Measurements from ENCODE around the gene STAC.
"Not testable (repeated sequence)": the region's sequence is repeated elsewhere in the genome, so short reads cannot be mapped to it uniquely, and the experiment has no call there.

Gene STAC

GRCh38 chr3:36416599-36416998, 36.3 kb downstream of the STAC start:
- no peak for DNase-seq (ENCODE audit: low spot score)

GRCh38 chr3:36417237-36417636, 36.9 kb downstream of the STAC start:
- no peak for DNase-seq (ENCODE audit: low spot score)

- DNase-seq (ENCODE audit: low spot score), result no peak
Measured at GRCh38 chr3:36418296-36418695, 38.0 kb downstream of the STAC start.

GRCh38 chr3:36428445-36428844, 48.1 kb downstream of the STAC start:
- no peak for DNase-seq (ENCODE audit: low spot score)

- no peak for DNase-seq (ENCODE audit: low spot score)
Measured at GRCh38 chr3:36429986-36430485, 49.7 kb downstream of the STAC start.

GRCh38 chr3:36433511-36433910, 53.2 kb downstream of the STAC start:
- no peak for DNase-seq (ENCODE audit: low spot score)

- DNase-seq (ENCODE audit: low spot score), result no peak
Measured at GRCh38 chr3:36434687-36435426, 54.6 kb downstream of the STAC start.

GRCh38 chr3:36443028-36443686, 62.9 kb downstream of the STAC start:
- no peak for DNase-seq (ENCODE audit: low spot score)

- DNase-seq (ENCODE audit: low spot score), result no peak
Measured at GRCh38 chr3:36444909-36445308, 64.6 kb downstream of the STAC start.

GRCh38 chr3:36446276-36446675, 66.0 kb downstream of the STAC start:
- DNase-seq (ENCODE audit: low spot score), result no peak

GRCh38 chr3:36447061-36447460, 66.8 kb downstream of the STAC start:
- no peak for DNase-seq (ENCODE audit: low spot score)

GRCh38 chr3:36451816-36452215, 71.5 kb downstream of the STAC start:
- DNase-seq (ENCODE audit: low spot score), result no peak

GRCh38 chr3:36453213-36453612, 72.9 kb downstream of the STAC start:
- DNase-seq (ENCODE audit: low spot score), result not testable (repeated sequence)

- not testable (repeated sequence) for DNase-seq (ENCODE audit: low spot score)
Measured at GRCh38 chr3:36453896-36454295, 73.6 kb downstream of the STAC start.

GRCh38 chr3:36455406-36455805, 75.1 kb downstream of the STAC start:
- no peak for DNase-seq (ENCODE audit: low spot score)

- DNase-seq (ENCODE audit: low spot score), result no peak
Measured at GRCh38 chr3:36456784-36457183, 76.5 kb downstream of the STAC start.

GRCh38 chr3:36457667-36458066, 77.4 kb downstream of the STAC start:
- DNase-seq (ENCODE audit: low spot score), result no peak

- no peak for DNase-seq (ENCODE audit: low spot score)
Measured at GRCh38 chr3:36459177-36459576, 78.9 kb downstream of the STAC start.

- DNase-seq (ENCODE audit: low spot score), result no peak
Measured at GRCh38 chr3:36461597-36461996, 81.3 kb downstream of the STAC start.

GRCh38 chr3:36472045-36472444, 91.7 kb downstream of the STAC start:
- DNase-seq (ENCODE audit: low spot score), result not testable (repeated sequence)

- DNase-seq (ENCODE audit: low spot score), result no peak
Measured at GRCh38 chr3:36475558-36475957, 95.3 kb downstream of the STAC start.

GRCh38 chr3:36476286-36476942, 96.1 kb downstream of the STAC start:
- no peak for DNase-seq (ENCODE audit: low spot score)

GRCh38 chr3:36477655-36478054, 97.4 kb downstream of the STAC start:
- DNase-seq (ENCODE audit: low spot score), result no peak

All from iPS-NIHi11 (cell line).